ENCODE measurements around the gene KATNAL1. TPM values are rescaled to one million over a fixed set of nuclear protein-coding genes. Genes with fewer than 3 reads are reported as not detected.

Gene KATNAL1
- total and polyA plus RNA-seq, 2 of the 4 experiments (the other 2 are of a cell fraction): 6.9 to 16.8 TPM

GRCh38 chr13:30331331-30331771, 24.0 kb upstream of the KATNAL1 start:
- no peaks in the 10 kb centered on the region for H3K79me1 ChIP-seq (ENCODE audit: low read depth in 1 of 2, low read length in 2 of 2)
- H3K56ac ChIP-seq (ENCODE audit: extremely low read depth, insufficient read depth, low read length): no peak overlapping the region
- CTCF ChIA-PET: no interaction called here
- no peak overlapping the region for H3K4me3 ChIP-seq (ENCODE audit: insufficient read depth, low read depth, low read length)
- H3K36me3 ChIP-seq (ENCODE audit: control insufficient read depth, insufficient read depth, low read length): no peaks in the 10 kb centered on the region
- H4K5ac ChIP-seq (ENCODE audit: low read depth, low read length): no peak overlapping the region
- H3K4me1 ChIP-seq (ENCODE audit: control insufficient read depth, insufficient read depth, low read length): peaks cover 2% of the 10 kb centered on the region; the same call in 1 of the 2 replicates
- H3K4me2 ChIP-seq (ENCODE audit: low read depth, low read length): no peak overlapping the region
- no peak overlapping the region for H4K91ac ChIP-seq (ENCODE audit: insufficient read depth, low read depth, low read length)
- dilution Hi-C loops (cut with HindIII; ENCODE audit: low sequenced_read_pairs, unreplicated experiment): no loop called here
- TF ChIP-seq BHLHE40 (IDR thresholded peaks at IDR 0.05; ENCODE audit: low read depth, low read length) (no peak), RAD21 (IDR thresholded peaks at IDR 0.05; ENCODE audit: low read length) (no peak), POLR2A (IDR thresholded peaks at IDR 0.05; ENCODE audit: low read depth, low read length) (no peak)
- no peak overlapping the region for H4K8ac ChIP-seq (ENCODE audit: low read depth in 2 of 2, low read length in 2 of 2)
- H3K27me3 ChIP-seq (ENCODE audit: control insufficient read depth, insufficient read depth, low read length): no peaks in the 10 kb centered on the region
- no peak for DNase-seq
- H2BK20ac ChIP-seq (ENCODE audit: low read depth, low read length): no peak overlapping the region
- H3K9me3 ChIP-seq (ENCODE audit: control insufficient read depth, insufficient read depth, low read length): no peaks in the 10 kb centered on the region
- POLR2A ChIA-PET (ENCODE audit: unreplicated experiment): no interaction called here
- no peak for ATAC-seq (ENCODE audit: low read depth)
- no peak overlapping the region for H3K4ac ChIP-seq (ENCODE audit: low read depth, low read length)
- H2AK5ac ChIP-seq (ENCODE audit: low read depth, low read length): no peak overlapping the region
- no peak overlapping the region for H2AK9ac ChIP-seq (replicated peaks; ENCODE audit: low read depth, low read length, poor library complexity)
- no peak overlapping the region for H3K9ac ChIP-seq (ENCODE audit: low read depth, low read length)
- 100% methylated on average over 1 of the region's 5 CpGs; no CpG with 5 or more reads in 1 of the 2 experiments for WGBS, 2 experiments (ENCODE audit: extremely low coverage in 2 of 2, insufficient read length in 1 of 2)
- H3K23ac ChIP-seq (ENCODE audit: low read depth, low read length): no peak overlapping the region
- no TSS peak for BruUV-seq (replicated peaks)
- no peak overlapping the region for H2BK15ac ChIP-seq (ENCODE audit: low read depth, low read length)
- H3K9me1 ChIP-seq (ENCODE audit: insufficient read depth, low read length): no peaks in the 10 kb centered on the region; the same call in 1 of the 2 replicates
- H4K20me1 ChIP-seq (ENCODE audit: insufficient read depth, low read length): no peaks in the 10 kb centered on the region
- H2BK5ac ChIP-seq (ENCODE audit: low read depth, low read length, poor library complexity, severe bottlenecking): no peak overlapping the region
- in situ Hi-C loops (cut with MboI; ENCODE audit: low sequenced_read_pairs): no loop called here
- H3K18ac ChIP-seq (ENCODE audit: low read depth, low read length): no peak overlapping the region
- H2AFZ ChIP-seq (replicated peaks; ENCODE audit: low read length, poor library complexity): no peak overlapping the region
- intact Hi-C loops (cut with micrococcal nuclease): no loop called here
- H3K27ac ChIP-seq (ENCODE audit: insufficient read depth, low read length): no peak overlapping the region
- no peak overlapping the region for H3K14ac ChIP-seq (replicated peaks; ENCODE audit: low read depth, low read length)
- H2BK120ac ChIP-seq (ENCODE audit: low read depth, low read length): no peak overlapping the region

Measured in IMR-90 (cell line).